GM18951 (cell line): ENCODE measurements around the gene SLC25A15.
"Not testable (repeated sequence)": the region's sequence is repeated elsewhere in the genome, so short reads cannot be mapped to it uniquely, and the experiment has no call there.

Experiments
- POLR2A ChIP-seq: IDR thresholded peaks from 4 replicates; pipeline ENCODE4 v1.6.1; 2011; ENCODE audit warnings: mild to moderate bottlenecking; ENCODE audit not compliant: insufficient read length, insufficient read depth; ENCODE audit errors: extremely low read depth
- in situ Hi-C: fragments of 300-500 bp; cut with MboI; formaldehyde crosslinking; loops from one replicate; pipeline ENCODE4 v1.12.0; 2022; ENCODE audit warnings: low sequenced_read_pairs, mixed read lengths, inconsistent platforms; ENCODE audit not compliant: unreplicated experiment

Gene SLC25A15

GRCh38 chr13:40812102-40812501, 22.7 kb downstream of the SLC25A15 start:
- no peak for TF ChIP-seq POLR2A
- in situ Hi-C loops, result no loop called here

- TF ChIP-seq POLR2A, result no peak
- in situ Hi-C loops, result no loop called here
Measured at GRCh38 chr13:40812724-40813445, 23.5 kb downstream of the SLC25A15 start.

GRCh38 chr13:40813667-40814454, 24.4 kb downstream of the SLC25A15 start:
- in situ Hi-C loops, result no loop called here

GRCh38 chr13:40814803-40815202, 25.4 kb downstream of the SLC25A15 start:
- no peak for TF ChIP-seq POLR2A
- in situ Hi-C loops, result no loop called here

More at GRCh38 chr13:40813667-40814454, 24.4 kb downstream of the SLC25A15 start:
- TF ChIP-seq POLR2A, result no peak

- in situ Hi-C loops, result no loop called here
- TF ChIP-seq POLR2A, result no peak
Measured at GRCh38 chr13:40818926-40819325, 29.5 kb downstream of the SLC25A15 start.

GRCh38 chr13:40819797-40820315, 30.4 kb downstream of the SLC25A15 start:
- no peak for TF ChIP-seq POLR2A
- in situ Hi-C loops, result no loop called here

GRCh38 chr13:40839725-40840124, 50.3 kb downstream of the SLC25A15 start:
- in situ Hi-C loops, result not testable (repeated sequence)

GRCh38 chr13:40840955-40841354, 51.5 kb downstream of the SLC25A15 start:
- in situ Hi-C loops, result not testable (repeated sequence)
